IMR-90 (cell line): ENCODE results near the gene YKT6. TPM values are rescaled to one million over a fixed set of nuclear protein-coding genes. Genes with fewer than 3 reads are reported as not detected.

ENCODE experiments used
- ATAC-seq: fragments of 200-7000 bp; cut with Tn5 transposase; 2 replicates; pipeline ENCODE4 v1.9.1; 2020; ENCODE audit warnings: low read depth, mild to moderate bottlenecking, moderate library complexity
- BruUV-seq: library from RNA; stranded (reverse); fragments of 400-500 nt; replicated peaks from 2 replicates; lab custom pipeline; 2021; lab: Mats Ljungman, UMichigan
- CTCF ChIA-PET: fragments of 300-600 bp; formaldehyde crosslinking; extraction: SDS; loops from one replicate; lab custom pipeline; 2021; ENCODE audit warnings: antibody characterized with exemption; lab: Yijun Ruan, JAX
- POLR2A ChIA-PET: fragments of 300-600 bp; sonication (Branson Sonifier 250); formaldehyde crosslinking; loops from one replicate; lab custom pipeline; 2022; ENCODE audit warnings: antibody characterized with exemption; ENCODE audit not compliant: unreplicated experiment; lab: Charles Lee
- DNase-seq: peaks from one replicate; pipeline ENCODE4 v3.0.0; 2013
- H2AFZ ChIP-seq: replicated peaks from 2 replicates; pipeline ENCODE3; 2013; ENCODE audit warnings: low read length, mild to moderate bottlenecking; ENCODE audit not compliant: poor library complexity
- H2AK5ac ChIP-seq: 2 replicates; pipeline ENCODE4 v1.6.1; 2013; ENCODE audit warnings: low read depth, low read length, inconsistent platforms
- H2AK9ac ChIP-seq: replicated peaks from 2 replicates; pipeline ENCODE3; 2013; ENCODE audit warnings: mild to moderate bottlenecking, low read depth, low read length, moderate library complexity; ENCODE audit not compliant: poor library complexity
- H2BK120ac ChIP-seq: 2 replicates; pipeline ENCODE4 v1.6.1; 2013; ENCODE audit warnings: low read depth, low read length, inconsistent platforms
- H2BK15ac ChIP-seq: 3 replicates; pipeline ENCODE4 v1.6.1; 2013; ENCODE audit warnings: low read depth, low read length, inconsistent platforms
- H2BK20ac ChIP-seq: 2 replicates; pipeline ENCODE4 v1.6.1; 2013; ENCODE audit warnings: low read depth, mild to moderate bottlenecking, inconsistent platforms, low read length, moderate library complexity
- H2BK5ac ChIP-seq: 2 replicates; pipeline ENCODE4 v1.6.1; 2013; ENCODE audit warnings: mild to moderate bottlenecking, low read depth, low read length, inconsistent platforms; ENCODE audit not compliant: poor library complexity, severe bottlenecking
- H3K14ac ChIP-seq: replicated peaks from 2 replicates; pipeline ENCODE4 v1.6.1; 2013; ENCODE audit warnings: low read depth, low read length, inconsistent platforms
- H3K18ac ChIP-seq: 2 replicates; pipeline ENCODE4 v1.6.1; 2013; ENCODE audit warnings: low read depth, low read length, control low read depth
- H3K23ac ChIP-seq: 2 replicates; pipeline ENCODE4 v1.6.1; 2013; ENCODE audit warnings: low read depth, low read length, inconsistent platforms
- H3K27ac ChIP-seq: 2 replicates; pipeline ENCODE4 v1.5.1; 2013; ENCODE audit warnings: mild to moderate bottlenecking, control low read depth, low read length; ENCODE audit not compliant: insufficient read depth
- H3K27me3 ChIP-seq: 2 replicates; pipeline ENCODE4 v1.6.1; 2013; ENCODE audit warnings: low read length; ENCODE audit not compliant: control insufficient read depth, insufficient read depth
- H3K36me3 ChIP-seq: 2 replicates; pipeline ENCODE4 v1.6.1; 2013; ENCODE audit warnings: low read length, mixed read lengths; ENCODE audit not compliant: control insufficient read depth, insufficient read depth
- H3K4ac ChIP-seq: 2 replicates; pipeline ENCODE4 v1.6.1; 2013; ENCODE audit warnings: low read depth, low read length, inconsistent platforms
- H3K4me1 ChIP-seq: 2 replicates; pipeline ENCODE4 v1.6.1; 2013; ENCODE audit warnings: low read length, mixed read lengths; ENCODE audit not compliant: control insufficient read depth, insufficient read depth
- H3K4me2 ChIP-seq: 2 replicates; pipeline ENCODE4 v1.6.1; 2013; ENCODE audit warnings: low read depth, mild to moderate bottlenecking, control low read depth, low read length, moderate library complexity
- H3K4me3 ChIP-seq: 2 replicates; pipeline ENCODE4 v1.5.1; 2013; ENCODE audit warnings: low read depth, mild to moderate bottlenecking, control low read depth, low read length, moderate library complexity; ENCODE audit not compliant: insufficient read depth
- H3K56ac ChIP-seq: 2 replicates; pipeline ENCODE4 v1.6.1; 2013; ENCODE audit warnings: low read length, inconsistent platforms; ENCODE audit not compliant: insufficient read depth; ENCODE audit errors: extremely low read depth
- H3K79me1 ChIP-seq, 2 experiments: 2 replicates each; pipeline ENCODE4 v1.6.1; 2013; ENCODE audit warnings: low read length in 2 of 2, inconsistent platforms in 1 of 2, low read depth in 1 of 2
- H3K9ac ChIP-seq: 2 replicates; pipeline ENCODE4 v1.6.1; 2013; ENCODE audit warnings: low read depth, low read length, control low read depth
- H3K9me1 ChIP-seq: 2 replicates; pipeline ENCODE4 v1.6.1; 2013; ENCODE audit warnings: low read length, inconsistent platforms; ENCODE audit not compliant: insufficient read depth
- H3K9me3 ChIP-seq: 2 replicates; pipeline ENCODE4 v1.6.1; 2013; ENCODE audit warnings: low read length; ENCODE audit not compliant: control insufficient read depth, insufficient read depth
- H4K20me1 ChIP-seq: 2 replicates; pipeline ENCODE4 v1.6.1; 2013; ENCODE audit warnings: low read length, inconsistent platforms; ENCODE audit not compliant: insufficient read depth
- H4K5ac ChIP-seq: 2 replicates; pipeline ENCODE4 v1.6.1; 2013; ENCODE audit warnings: mild to moderate bottlenecking, low read depth, low read length, control low read depth
- H4K8ac ChIP-seq, 2 experiments: 2 replicates each; pipeline ENCODE4 v1.6.1; 2013; ENCODE audit warnings: low read depth in 2 of 2, low read length in 2 of 2, control low read depth in 1 of 2, inconsistent platforms in 1 of 2
- H4K91ac ChIP-seq: 2 replicates; pipeline ENCODE4 v1.6.1; 2013; ENCODE audit warnings: low read depth, low read length, inconsistent platforms; ENCODE audit not compliant: insufficient read depth
- BHLHE40 ChIP-seq: fragments of 150-350 bp; IDR thresholded peaks from 2 replicates; pipeline ENCODE4 v1.6.1; 2016; ENCODE audit warnings: mild to moderate bottlenecking, low read depth, low read length
- CEBPB ChIP-seq: IDR thresholded peaks from 2 replicates; pipeline ENCODE4 v1.6.1; 2012; ENCODE audit warnings: low read depth, low read length, improper control_type of control experiment
- FOS ChIP-seq: fragments of 150-350 bp; IDR thresholded peaks from 2 replicates; pipeline ENCODE4 v1.6.1; 2016; ENCODE audit warnings: low read depth, low read length
- MAFK ChIP-seq: IDR thresholded peaks from 2 replicates; pipeline ENCODE4 v1.6.1; 2012; ENCODE audit warnings: low read depth, low read length, improper control_type of control experiment
- MAZ ChIP-seq: IDR thresholded peaks from 2 replicates; pipeline ENCODE4 v1.6.1; 2012; ENCODE audit warnings: low read depth, mild to moderate bottlenecking, low read length, improper control_type of control experiment, moderate library complexity, borderline replicate concordance
- MXI1 ChIP-seq: IDR thresholded peaks from 2 replicates; pipeline ENCODE4 v1.6.1; 2012; ENCODE audit warnings: low read depth, mild to moderate bottlenecking, low read length, moderate library complexity, borderline replicate concordance
- NFE2L2 ChIP-seq: fragments of 150-350 bp; IDR thresholded peaks from 2 replicates; pipeline ENCODE4 v1.6.1; 2016; ENCODE audit warnings: low read depth, mild to moderate bottlenecking, low read length
- POLR2A ChIP-seq: IDR thresholded peaks from 2 replicates; pipeline ENCODE4 v1.6.1; 2012; ENCODE audit warnings: mild to moderate bottlenecking, low read depth, low read length
- RAD21 ChIP-seq: IDR thresholded peaks from 2 replicates; pipeline ENCODE4 v1.6.1; 2012; ENCODE audit warnings: low read length, improper control_type of control experiment
- RCOR1 ChIP-seq: IDR thresholded peaks from 2 replicates; pipeline ENCODE4 v1.6.1; 2012; ENCODE audit warnings: mild to moderate bottlenecking, low read length, improper control_type of control experiment; ENCODE audit not compliant: insufficient replicate concordance
- RFX5 ChIP-seq: IDR thresholded peaks from 2 replicates; pipeline ENCODE4 v1.8.0; 2012; ENCODE audit warnings: low read depth, mild to moderate bottlenecking, low read length, moderate library complexity
- WGBS, 2 experiments: methylation state at CpG; one replicate each; pipeline versions ENCODE4 v1.1.5 to v1.1.7; 2013; ENCODE audit warnings: missing lambda C conversion rate in 2 of 2; ENCODE audit not compliant: insufficient read length in 1 of 2; ENCODE audit errors: extremely low coverage in 2 of 2; 5-methylcytosine and 5-hydroxymethylcytosine counted together
- dilution Hi-C: fragments of 300-500 bp; cut with HindIII; formaldehyde crosslinking; loops from one replicate; pipeline ENCODE4 v1.14.3; 2018; ENCODE audit warnings: low sequenced_read_pairs; ENCODE audit not compliant: unreplicated experiment
- in situ Hi-C: fragments of 300-500 bp; cut with MboI; formaldehyde crosslinking; loops from 3 replicates; pipeline ENCODE4 v1.14.3; 2019; ENCODE audit warnings: low sequenced_read_pairs, inconsistent platforms, mixed read lengths
- intact Hi-C: fragments of 100-400 bp; cut with micrococcal nuclease; formaldehyde crosslinking; loops from 2 replicates; pipeline ENCODE4 v1.10.0; 2022
- polyA plus RNA-seq, 3 experiments: library from polyadenylated mRNA; depleted of rRNA; stranded (reverse); fragments of >200 nt; gene quantifications; 2 replicates each; pipeline ENCODE4 v1.2.3, GENCODE V29; 2012; ENCODE audit warnings: low replicate concordance in 1 of 3
- total RNA-seq: library from RNA; depleted of rRNA; stranded (reverse); fragments of >200 nt; gene quantifications from 2 replicates; pipeline ENCODE4 v1.2.3, GENCODE V29; 2012
- TF ChIP-seq, protein P1 (sequence below): fragments of 150-350 bp; IDR thresholded peaks from 2 replicates; pipeline ENCODE4 v1.6.1; 2016; ENCODE audit warnings: low read depth, mild to moderate bottlenecking, low read length, moderate library complexity, borderline replicate concordance
- TF ChIP-seq, protein P2 (sequence below): conservative IDR thresholded peaks from 2 replicates; pipeline ENCODE4 v1.5.1; 2012; ENCODE audit warnings: mild to moderate bottlenecking, low read depth, low read length, improper control_type of control experiment

The YKT6 gene
- total and polyA plus RNA-seq, 2 of the 4 experiments (the other 2 are of a cell fraction) = 115 to 120 TPM

DNA sequence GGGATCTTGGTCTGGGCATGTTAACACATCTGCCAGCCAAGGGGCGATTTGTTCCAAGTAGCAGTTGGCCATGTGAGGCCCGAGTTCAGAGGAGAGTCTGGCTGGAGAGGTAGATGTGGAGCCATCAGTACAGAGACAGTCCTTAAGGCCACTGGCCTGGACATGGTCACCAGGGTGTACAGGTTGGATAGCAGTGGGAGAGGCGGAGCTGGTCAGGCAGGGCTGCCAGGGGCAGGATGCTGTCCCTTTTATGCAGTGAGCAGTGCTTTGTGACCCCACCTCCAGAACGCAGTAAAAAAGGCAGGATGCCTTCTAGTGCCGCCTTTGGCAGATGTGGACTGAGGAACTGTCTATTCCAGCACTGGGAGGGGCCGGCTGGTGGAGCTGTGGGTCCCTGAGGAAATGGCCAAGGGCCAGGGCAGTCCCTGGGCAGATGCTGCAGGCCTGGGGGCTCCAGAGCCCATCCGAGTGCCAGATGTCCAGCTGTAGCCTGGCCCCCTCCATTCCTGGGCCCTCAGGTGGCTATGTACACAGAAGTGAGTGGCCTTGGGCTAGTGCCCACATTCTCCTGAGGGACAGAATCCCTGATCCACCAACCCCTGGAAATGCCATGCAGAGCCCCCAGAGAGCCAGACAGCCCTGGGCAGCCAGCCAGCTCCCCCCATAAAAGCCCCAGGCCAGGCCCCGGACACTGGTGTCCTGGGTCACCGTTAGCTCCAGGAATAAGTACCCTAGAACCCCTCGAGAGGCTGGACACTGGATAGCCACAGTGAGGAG lies 42.5 kb upstream of the YKT6 start:
- H4K5ac ChIP-seq = no peak overlapping the region
- intact Hi-C loops (no loop called here), in situ Hi-C loops (no loop called here), dilution Hi-C loops (no loop called here)
- ChIA-PET POLR2A (no interaction called here), CTCF (no interaction called here)
- no peak overlapping the region for H2AK9ac ChIP-seq
- no peak overlapping the region for H3K9ac ChIP-seq
- H2BK15ac ChIP-seq = no peak overlapping the region
- peaks cover 6% of the 10 kb centered on the region; the same call in 1 of the 2 replicates for H3K27me3 ChIP-seq
- ATAC-seq (no peak), DNase-seq (no peak)
- no peaks in the 10 kb centered on the region for H3K9me3 ChIP-seq
- no peak overlapping the region for H3K14ac ChIP-seq
- H3K27ac ChIP-seq = no peak overlapping the region
- no peak overlapping the region for H2BK5ac ChIP-seq
- peaks cover 10% of the 10 kb centered on the region; the same call in 1 of the 2 replicates for H3K9me1 ChIP-seq
- no peak overlapping the region for H3K18ac ChIP-seq
- H4K91ac ChIP-seq = no peak overlapping the region
- 89% methylated on average over 3 of the region's 10 CpGs; no CpG with 5 or more reads in 1 of the 2 experiments for WGBS, 2 experiments
- H2AK5ac ChIP-seq = no peak overlapping the region
- H2BK120ac ChIP-seq = no peak overlapping the region
- TF ChIP-seq POLR2A = no peak
- no peak for TF ChIP-seq BHLHE40
- TF ChIP-seq NFE2L2 = no peak
- no peak for TF ChIP-seq RFX5
- TF ChIP-seq, protein P1, sequence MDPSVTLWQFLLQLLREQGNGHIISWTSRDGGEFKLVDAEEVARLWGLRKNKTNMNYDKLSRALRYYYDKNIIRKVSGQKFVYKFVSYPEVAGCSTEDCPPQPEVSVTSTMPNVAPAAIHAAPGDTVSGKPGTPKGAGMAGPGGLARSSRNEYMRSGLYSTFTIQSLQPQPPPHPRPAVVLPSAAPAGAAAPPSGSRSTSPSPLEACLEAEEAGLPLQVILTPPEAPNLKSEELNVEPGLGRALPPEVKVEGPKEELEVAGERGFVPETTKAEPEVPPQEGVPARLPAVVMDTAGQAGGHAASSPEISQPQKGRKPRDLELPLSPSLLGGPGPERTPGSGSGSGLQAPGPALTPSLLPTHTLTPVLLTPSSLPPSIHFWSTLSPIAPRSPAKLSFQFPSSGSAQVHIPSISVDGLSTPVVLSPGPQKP = no peak
- no peak for TF ChIP-seq CEBPB
- TF ChIP-seq RCOR1 = no peak
- no peak for TF ChIP-seq FOS
- TF ChIP-seq MAZ = no peak
- no peak for TF ChIP-seq MXI1
- TF ChIP-seq RAD21 = no peak
- no peak for TF ChIP-seq MAFK
- TF ChIP-seq, protein P2, sequence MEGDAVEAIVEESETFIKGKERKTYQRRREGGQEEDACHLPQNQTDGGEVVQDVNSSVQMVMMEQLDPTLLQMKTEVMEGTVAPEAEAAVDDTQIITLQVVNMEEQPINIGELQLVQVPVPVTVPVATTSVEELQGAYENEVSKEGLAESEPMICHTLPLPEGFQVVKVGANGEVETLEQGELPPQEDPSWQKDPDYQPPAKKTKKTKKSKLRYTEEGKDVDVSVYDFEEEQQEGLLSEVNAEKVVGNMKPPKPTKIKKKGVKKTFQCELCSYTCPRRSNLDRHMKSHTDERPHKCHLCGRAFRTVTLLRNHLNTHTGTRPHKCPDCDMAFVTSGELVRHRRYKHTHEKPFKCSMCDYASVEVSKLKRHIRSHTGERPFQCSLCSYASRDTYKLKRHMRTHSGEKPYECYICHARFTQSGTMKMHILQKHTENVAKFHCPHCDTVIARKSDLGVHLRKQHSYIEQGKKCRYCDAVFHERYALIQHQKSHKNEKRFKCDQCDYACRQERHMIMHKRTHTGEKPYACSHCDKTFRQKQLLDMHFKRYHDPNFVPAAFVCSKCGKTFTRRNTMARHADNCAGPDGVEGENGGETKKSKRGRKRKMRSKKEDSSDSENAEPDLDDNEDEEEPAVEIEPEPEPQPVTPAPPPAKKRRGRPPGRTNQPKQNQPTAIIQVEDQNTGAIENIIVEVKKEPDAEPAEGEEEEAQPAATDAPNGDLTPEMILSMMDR = no peak
- H3K4ac ChIP-seq = no peak overlapping the region
- H3K23ac ChIP-seq = no peak overlapping the region
- H3K4me3 ChIP-seq = no peak overlapping the region
- peaks cover 8% of the 10 kb centered on the region for H3K4me1 ChIP-seq
- H2BK20ac ChIP-seq = no peak overlapping the region
- no peaks in the 10 kb centered on the region for H4K20me1 ChIP-seq
- H3K4me2 ChIP-seq = no peak overlapping the region
- H4K8ac ChIP-seq = no peak overlapping the region
- BruUV-seq = no TSS peak
- H2AFZ ChIP-seq = no peak overlapping the region
- H3K79me1 ChIP-seq = no peaks in the 10 kb centered on the region
- H3K56ac ChIP-seq = no peak overlapping the region
- no peaks in the 10 kb centered on the region for H3K36me3 ChIP-seq
